Neural crest cell (in vitro differentiated cells): Measurements from ENCODE around the gene AGAP2. TPM values are rescaled to one million over a fixed set of nuclear protein-coding genes. Genes with fewer than 3 reads are reported as not detected.

Source experiments
- DNase-seq: peaks from one replicate; pipeline ENCODE4 v3.0.0; 2021; ENCODE audit warnings: low read depth, mixed read lengths, low spot score
- H3K27ac Mint-ChIP-seq: one replicate; pipeline ENCODE4 v1.8.0; 2021; ENCODE audit warnings: mild to moderate bottlenecking, mixed read lengths; ENCODE audit not compliant: unreplicated experiment
- H3K27me3 Mint-ChIP-seq: 2 replicates; pipeline ENCODE4 v1.8.0; 2021; ENCODE audit warnings: low read depth, mild to moderate bottlenecking, mixed read lengths
- H3K36me3 Mint-ChIP-seq: 2 replicates; pipeline ENCODE4 v1.8.0; 2021; ENCODE audit warnings: low read depth, mild to moderate bottlenecking, mixed read lengths
- H3K4me1 Mint-ChIP-seq: 2 replicates; pipeline ENCODE4 v1.8.0; 2021; ENCODE audit warnings: mixed read lengths
- H3K4me3 Mint-ChIP-seq: one replicate; pipeline ENCODE4 v1.8.0; 2021; ENCODE audit warnings: mild to moderate bottlenecking, mixed read lengths
- H3K9me3 Mint-ChIP-seq: 2 replicates; pipeline ENCODE4 v1.8.0; 2021; ENCODE audit warnings: mixed read lengths
- CTCF ChIP-seq: fragments of 200-600 bp; sonication (generic); conservative IDR thresholded peaks from 2 replicates; pipeline ENCODE4 v1.5.0; 2021; ENCODE audit warnings: antibody characterized with exemption, mild to moderate bottlenecking
- total RNA-seq: library from RNA; stranded (reverse); gene quantifications from 2 replicates; pipeline ENCODE4 v1.2.1, GENCODE V29; 2021

Gene AGAP2
- total RNA-seq, 1 donor from 2014 or later = 4.1 TPM

- Mint-ChIP-seq H3K27ac (no peak overlapping the region), H3K9me3 (no peaks in the 10 kb centered on the region), H3K27me3 (no peaks in the 10 kb centered on the region), H3K4me1 (no peaks in the 10 kb centered on the region), H3K4me3 (no peak overlapping the region), H3K36me3 (peaks cover 20% of the 10 kb centered on the region)
- no peak for DNase-seq
- TF ChIP-seq CTCF = no peak
Observed at GRCh38 chr12:57713209-57713608, 25.3 kb downstream of the AGAP2 start.

- Mint-ChIP-seq H3K27me3 (no peaks in the 10 kb centered on the region), H3K4me1 (no peaks in the 10 kb centered on the region), H3K36me3 (peaks cover 17% of the 10 kb centered on the region), H3K4me3 (no peak overlapping the region), H3K9me3 (no peaks in the 10 kb centered on the region), H3K27ac (no peak overlapping the region)
- no peak for TF ChIP-seq CTCF
- DNase-seq = no peak
Observed at GRCh38 chr12:57712701-57713100, 25.8 kb downstream of the AGAP2 start.

- TF ChIP-seq CTCF = no peak
- Mint-ChIP-seq H3K27ac (no peak overlapping the region), H3K4me3 (no peak overlapping the region), H3K27me3 (no peaks in the 10 kb centered on the region), H3K4me1 (no peaks in the 10 kb centered on the region), H3K9me3 (peaks cover 7% of the 10 kb centered on the region), H3K36me3 (peaks cover 24% of the 10 kb centered on the region)
- no peak for DNase-seq
Observed at GRCh38 chr12:57708296-57708695, 30.2 kb downstream of the AGAP2 start.

- Mint-ChIP-seq H3K27me3 (no peaks in the 10 kb centered on the region), H3K27ac (no peak overlapping the region), H3K36me3 (peaks cover 27% of the 10 kb centered on the region), H3K4me3 (no peak overlapping the region), H3K4me1 (no peaks in the 10 kb centered on the region), H3K9me3 (peaks cover 7% of the 10 kb centered on the region)
- no peak for TF ChIP-seq CTCF
- no peak for DNase-seq
Observed at GRCh38 chr12:57707250-57707649, 31.3 kb downstream of the AGAP2 start.

- no peak for TF ChIP-seq CTCF
- DNase-seq = no peak
- Mint-ChIP-seq H3K27ac (no peak overlapping the region), H3K36me3 (peaks cover 38% of the 10 kb centered on the region), H3K4me3 (no peak overlapping the region), H3K9me3 (peaks cover 7% of the 10 kb centered on the region), H3K27me3 (no peaks in the 10 kb centered on the region), H3K4me1 (no peaks in the 10 kb centered on the region)
Observed at GRCh38 chr12:57700317-57700716, 38.2 kb downstream of the AGAP2 start.

GRCh38 chr12:57698414-57698813 lies 40.1 kb downstream of the AGAP2 start:
- H3K27ac Mint-ChIP-seq = no peak overlapping the region
- H3K27me3 Mint-ChIP-seq = no peaks in the 10 kb centered on the region
- no peaks in the 10 kb centered on the region for H3K9me3 Mint-ChIP-seq
- peaks cover 28% of the 10 kb centered on the region for H3K36me3 Mint-ChIP-seq
- H3K4me3 Mint-ChIP-seq = no peak overlapping the region
- no peak for TF ChIP-seq CTCF
- DNase-seq = no peak
- H3K4me1 Mint-ChIP-seq = no peaks in the 10 kb centered on the region
